Natural killer cell (primary cell): ENCODE data around the gene PGBD4. TPM values are rescaled to one million over a fixed set of nuclear protein-coding genes. Genes with fewer than 3 reads are reported as not detected.

Experiments
- ATAC-seq, 3 donors: fragments of 150-1000 bp in 2 of 3; fragments of 200-7000 bp in 1 of 3; cut with Tn5 transposase; 1 replicate in 1 of 3; 2 replicates in 2 of 3; pipeline ENCODE4 v1.10.0; 2021; ENCODE audit warnings: mild to moderate bottlenecking in 2 of 3, moderate library complexity in 2 of 3
- DNase-seq, 2 donors: peaks; one replicate each; pipeline versions ENCODE4 v3.0.0 to v3.0.0-alpha.2; 2013 to 2021; ENCODE audit warnings: mixed read lengths in 1 of 2
- H3K27ac ChIP-seq: one replicate; pipeline ENCODE4 v1.5.1; 2013; ENCODE audit warnings: mild to moderate bottlenecking, low read length
- H3K27me3 ChIP-seq: one replicate; pipeline ENCODE4 v1.6.1; 2013; ENCODE audit warnings: low read length; ENCODE audit not compliant: control insufficient read depth, insufficient read depth
- H3K36me3 ChIP-seq: one replicate; pipeline ENCODE4 v1.6.1; 2013; ENCODE audit warnings: low read length; ENCODE audit not compliant: control insufficient read depth, insufficient read depth
- H3K4me1 ChIP-seq: one replicate; pipeline ENCODE4 v1.6.1; 2013; ENCODE audit warnings: low read length; ENCODE audit not compliant: control insufficient read depth, insufficient read depth
- H3K4me3 ChIP-seq: one replicate; pipeline ENCODE4 v1.5.1; 2013; ENCODE audit warnings: low read length
- H3K9me3 ChIP-seq: one replicate; pipeline ENCODE4 v1.6.1; 2013; ENCODE audit warnings: low read length; ENCODE audit not compliant: control insufficient read depth, insufficient read depth
- H3K27ac Mint-ChIP-seq, 2 donors: one replicate each; pipeline ENCODE4 v1.8.0; 2022; ENCODE audit warnings: mild to moderate bottlenecking in 2 of 2, mixed read lengths in 2 of 2, moderate library complexity in 1 of 2
- H3K27me3 Mint-ChIP-seq, 2 donors: one replicate each; pipeline ENCODE4 v1.8.0; 2022; ENCODE audit warnings: low read depth in 2 of 2, mixed read lengths in 2 of 2
- H3K36me3 Mint-ChIP-seq: one replicate; pipeline ENCODE4 v1.8.0; 2022; ENCODE audit warnings: mixed read lengths
- H3K4me1 Mint-ChIP-seq, 2 donors: one replicate each; pipeline ENCODE4 v1.8.0; 2022; ENCODE audit warnings: mixed read lengths in 2 of 2
- H3K4me3 Mint-ChIP-seq: one replicate; pipeline ENCODE4 v1.8.0; 2022; ENCODE audit warnings: mild to moderate bottlenecking, moderate library complexity, mixed read lengths
- H3K9me3 Mint-ChIP-seq, 2 donors: one replicate each; pipeline ENCODE4 v1.8.0; 2022; ENCODE audit warnings: mixed read lengths in 2 of 2
- CTCF ChIP-seq: fragments of 200-600 bp; IDR thresholded peaks from one replicate; pipeline ENCODE4 v1.8.0; 2022; ENCODE audit warnings: antibody characterized with exemption
- WGBS: methylation state at CpG from one replicate; pipeline ENCODE4 v1.1.7; 2013; ENCODE audit warnings: missing lambda C conversion rate; ENCODE audit not compliant: insufficient coverage; 5-methylcytosine and 5-hydroxymethylcytosine counted together
- intact Hi-C: fragments of 100-400 bp; cut with micrococcal nuclease; formaldehyde crosslinking; loops from one replicate; pipeline ENCODE4 v1.14.2; 2022
- total RNA-seq, 4 donors: library from RNA; stranded (reverse); fragments of 120-200 nt in 1 of 4; gene quantifications; one replicate each; pipeline versions ENCODE4 v1.2.3 to v1.2.4, GENCODE V29; 2013 to 2022

PGBD4 gene
- total RNA-seq, 3 donors from 2014 or later (not counting 1 experiment from before 2014, with no cell fraction given): 3.2 to 4.2 (median 4.0) TPM

DNA sequence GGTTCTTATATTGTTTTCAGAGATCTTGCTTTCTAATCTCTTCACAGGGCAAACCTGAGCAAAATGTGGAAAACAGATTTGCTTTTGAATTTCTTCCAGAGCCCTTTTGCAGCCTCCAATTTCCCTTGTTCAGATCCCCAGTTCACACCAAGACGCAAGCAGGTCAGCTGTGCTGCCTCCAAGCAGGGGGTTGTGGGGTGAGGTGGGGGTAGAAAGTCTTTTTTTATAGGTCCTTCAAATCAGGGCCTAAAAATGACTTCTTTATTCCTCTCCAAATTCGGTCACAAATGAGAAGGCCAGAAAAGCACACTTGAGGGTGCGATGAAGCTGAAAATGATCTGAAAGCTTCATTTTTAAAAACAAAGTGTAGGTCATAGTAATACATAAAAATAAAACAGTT, 36.6 kb upstream of the PGBD4 start:
- no peak for TF ChIP-seq CTCF
- no peak overlapping the region for H3K4me3 ChIP-seq
- H3K27me3 ChIP-seq: no peaks in the 10 kb centered on the region
- H3K27me3 Mint-ChIP-seq: no peaks in the 10 kb centered on the region
- ATAC-seq (no peak), DNase-seq (no peak)
- 89% methylated on average over 3 of the region's 3 CpGs for WGBS
- no peaks in the 10 kb centered on the region for H3K9me3 Mint-ChIP-seq
- no peak overlapping the region for H3K27ac ChIP-seq
- no peak overlapping the region for H3K4me3 Mint-ChIP-seq
- no peaks in the 10 kb centered on the region for H3K9me3 ChIP-seq
- intact Hi-C loops: no loop called here
- no peaks in the 10 kb centered on the region for H3K4me1 ChIP-seq
- no peaks in the 10 kb centered on the region for H3K36me3 ChIP-seq
- H3K4me1 Mint-ChIP-seq: peaks cover 6 to 7% of the 10 kb centered on the region in 2 donors
- H3K36me3 Mint-ChIP-seq: no peaks in the 10 kb centered on the region
- no peak overlapping the region for H3K27ac Mint-ChIP-seq

DNA sequence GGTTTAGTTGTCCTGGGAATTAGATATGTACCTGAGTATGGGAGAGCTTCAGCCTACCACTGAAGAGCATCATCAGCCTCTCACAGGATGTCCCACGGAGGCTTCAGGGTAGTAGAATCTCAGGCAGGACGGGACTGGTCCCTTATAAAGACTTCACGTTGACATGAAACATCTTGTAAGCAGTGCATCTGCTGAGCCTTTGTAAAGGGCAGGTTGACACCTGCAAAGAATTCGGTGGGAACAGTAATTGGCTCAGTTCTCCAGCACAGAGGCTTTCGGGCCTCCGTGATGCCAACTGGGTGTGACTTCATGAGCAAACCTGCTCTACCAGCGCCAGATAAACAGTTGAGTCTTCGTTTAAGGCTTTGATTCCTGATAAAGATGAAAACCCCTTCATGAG, 35.9 kb upstream of the PGBD4 start:
- WGBS: 95% methylated on average over 8 of the region's 8 CpGs
- H3K27ac Mint-ChIP-seq: no peak overlapping the region
- peaks cover 6 to 7% of the 10 kb centered on the region in 2 donors for H3K4me1 Mint-ChIP-seq
- no peaks in the 10 kb centered on the region for H3K27me3 Mint-ChIP-seq
- H3K4me3 ChIP-seq: no peak overlapping the region
- H3K36me3 ChIP-seq: no peaks in the 10 kb centered on the region
- H3K4me1 ChIP-seq: no peaks in the 10 kb centered on the region
- H3K27me3 ChIP-seq: no peaks in the 10 kb centered on the region
- H3K36me3 Mint-ChIP-seq: no peaks in the 10 kb centered on the region
- H3K4me3 Mint-ChIP-seq: no peak overlapping the region
- no peak overlapping the region for H3K27ac ChIP-seq
- ATAC-seq (no peak), DNase-seq (no peak)
- TF ChIP-seq CTCF: no peak
- H3K9me3 ChIP-seq: no peaks in the 10 kb centered on the region
- intact Hi-C loops: no loop called here
- no peaks in the 10 kb centered on the region for H3K9me3 Mint-ChIP-seq

- Histone ChIP-seq H3K9me3 (no peaks in the 10 kb centered on the region), H3K4me3 (no peak overlapping the region), H3K4me1 (no peaks in the 10 kb centered on the region), H3K36me3 (no peaks in the 10 kb centered on the region), H3K27me3 (no peaks in the 10 kb centered on the region), H3K27ac (no peak overlapping the region)
- DNase-seq (no peak), ATAC-seq (no peak)
- Mint-ChIP-seq H3K4me1 (no peaks in the 10 kb centered on the region), H3K27ac (no peak overlapping the region), H3K36me3 (no peaks in the 10 kb centered on the region), H3K4me3 (no peak overlapping the region), H3K27me3 (no peaks in the 10 kb centered on the region), H3K9me3 (no peaks in the 10 kb centered on the region)
- WGBS: 93% methylated on average over 5 of the region's 6 CpGs
- intact Hi-C loops: no loop called here
- TF ChIP-seq CTCF: no peak
These were observed 31.9 kb upstream of the PGBD4 start for GRCh38 chr15:34070003-34070402.

DNA sequence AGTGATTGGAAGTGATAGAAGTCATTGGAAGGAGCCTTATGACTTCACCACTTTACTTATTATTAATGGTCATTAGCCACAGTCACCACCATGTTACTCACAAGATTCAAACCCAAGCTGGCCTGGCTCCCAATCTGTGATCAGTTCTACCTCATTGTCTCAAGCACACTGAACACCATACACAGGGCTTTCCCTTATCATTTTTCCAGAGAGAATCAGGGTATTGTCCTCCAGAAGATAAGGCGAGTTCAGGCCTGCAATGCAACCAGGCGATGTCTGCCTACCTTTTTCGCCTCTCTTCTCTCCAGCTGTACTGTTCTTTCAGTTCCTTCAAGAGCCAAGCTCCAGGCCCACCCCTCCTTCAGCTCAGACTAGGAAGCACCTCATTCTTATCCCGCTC, 25.1 kb upstream of the PGBD4 start:
- H3K27me3 Mint-ChIP-seq: no peaks in the 10 kb centered on the region
- H3K9me3 ChIP-seq: no peaks in the 10 kb centered on the region
- peak overlapping the region in 1 of 2 donors; percentile 8 for H3K27ac Mint-ChIP-seq
- H3K4me1 ChIP-seq: no peaks in the 10 kb centered on the region
- no peak overlapping the region for H3K4me3 Mint-ChIP-seq
- no peak for ATAC-seq
- no peaks in the 10 kb centered on the region for H3K4me1 Mint-ChIP-seq
- no peaks in the 10 kb centered on the region for H3K27me3 ChIP-seq
- no peaks in the 10 kb centered on the region for H3K9me3 Mint-ChIP-seq
- no peak for DNase-seq
- H3K4me3 ChIP-seq: no peak overlapping the region
- no peak overlapping the region for H3K27ac ChIP-seq
- peaks cover 10% of the 10 kb centered on the region for H3K36me3 Mint-ChIP-seq
- peaks cover 2% of the 10 kb centered on the region for H3K36me3 ChIP-seq
- intact Hi-C loops: no loop called here
- 97% methylated on average over 4 of the region's 4 CpGs for WGBS
- TF ChIP-seq CTCF: no peak
